Iris pigment epithelial cell (primary cell): ENCODE measurements around the gene POU4F3.

ENCODE experiments used
- DNase-seq: peaks from one replicate; pipeline ENCODE4 v3.0.0-alpha.2; 2011; ENCODE audit warnings: low read depth

The POU4F3 gene

DNA sequence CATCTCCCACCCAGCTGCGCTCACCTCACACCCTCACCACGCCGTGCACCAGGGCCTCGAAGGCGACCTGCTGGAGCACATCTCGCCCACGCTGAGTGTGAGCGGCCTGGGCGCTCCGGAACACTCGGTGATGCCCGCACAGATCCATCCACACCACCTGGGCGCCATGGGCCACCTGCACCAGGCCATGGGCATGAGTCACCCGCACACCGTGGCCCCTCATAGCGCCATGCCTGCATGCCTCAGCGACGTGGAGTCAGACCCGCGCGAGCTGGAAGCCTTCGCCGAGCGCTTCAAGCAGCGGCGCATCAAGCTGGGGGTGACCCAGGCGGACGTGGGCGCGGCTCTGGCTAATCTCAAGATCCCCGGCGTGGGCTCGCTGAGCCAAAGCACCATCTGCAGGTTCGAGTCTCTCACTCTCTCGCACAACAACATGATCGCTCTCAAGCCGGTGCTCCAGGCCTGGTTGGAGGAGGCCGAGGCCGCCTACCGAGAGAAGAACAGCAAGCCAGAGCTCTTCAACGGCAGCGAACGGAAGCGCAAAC lies 1.1 kb downstream of the POU4F3 start:
- DNase-seq, result no peak

DNA sequence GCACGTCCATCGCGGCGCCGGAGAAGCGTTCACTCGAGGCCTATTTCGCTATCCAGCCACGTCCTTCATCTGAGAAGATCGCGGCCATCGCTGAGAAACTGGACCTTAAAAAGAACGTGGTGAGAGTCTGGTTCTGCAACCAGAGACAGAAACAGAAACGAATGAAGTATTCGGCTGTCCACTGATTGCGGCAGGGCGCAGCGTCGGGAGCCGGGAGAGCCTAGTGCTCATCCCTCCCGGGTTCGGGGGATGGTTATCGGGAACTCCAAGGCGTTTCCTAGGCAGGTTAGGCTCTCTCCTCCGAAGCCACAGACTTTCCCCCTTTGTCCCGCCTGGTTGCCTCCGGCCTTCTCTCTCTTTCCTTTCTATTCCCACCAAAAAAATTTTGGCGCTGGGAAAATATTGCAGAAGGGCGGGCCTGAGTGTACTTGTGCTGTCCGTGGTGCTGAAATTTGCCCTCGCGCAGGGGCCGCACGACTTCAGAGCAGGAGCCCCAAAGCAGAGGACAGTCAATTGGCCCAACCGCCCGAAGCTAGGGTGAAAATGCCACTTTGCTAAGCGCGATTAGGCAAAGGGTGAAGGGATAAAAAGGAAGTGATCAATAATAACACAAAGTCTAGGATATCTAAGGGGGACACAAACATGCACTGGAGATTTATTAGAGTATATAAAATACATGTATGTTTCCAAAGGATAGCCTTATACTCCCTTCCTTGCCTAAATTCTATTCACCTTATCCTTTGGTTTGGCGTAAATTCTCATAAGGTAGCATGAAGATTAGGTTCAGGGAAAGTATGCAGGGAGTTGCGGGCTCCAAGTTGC lies 1.8 kb downstream of the POU4F3 start:
- peak; percentile 53 for DNase-seq

- DNase-seq, result no peak
Measured at GRCh38 chr5:146341854-146342253, 3.2 kb downstream of the POU4F3 start.

DNA sequence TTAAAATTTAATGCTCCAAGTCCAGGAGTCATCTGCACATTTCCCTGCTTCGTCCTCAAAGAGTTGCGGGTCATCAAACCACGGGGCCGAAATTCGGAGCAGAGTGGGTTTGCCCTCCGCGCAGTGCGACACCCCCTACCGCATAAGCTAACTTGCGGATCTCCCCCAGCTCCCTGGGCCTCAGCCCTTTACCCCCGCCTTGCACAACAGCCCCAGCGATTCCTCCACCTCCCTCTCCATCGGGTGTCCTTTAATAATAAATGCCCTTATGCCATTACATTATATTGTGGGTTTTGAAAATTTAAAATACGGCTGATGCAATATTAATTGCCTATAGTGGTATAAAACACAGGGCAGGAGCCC lies 3.9 kb downstream of the POU4F3 start:
- DNase-seq, result no peak

DNA sequence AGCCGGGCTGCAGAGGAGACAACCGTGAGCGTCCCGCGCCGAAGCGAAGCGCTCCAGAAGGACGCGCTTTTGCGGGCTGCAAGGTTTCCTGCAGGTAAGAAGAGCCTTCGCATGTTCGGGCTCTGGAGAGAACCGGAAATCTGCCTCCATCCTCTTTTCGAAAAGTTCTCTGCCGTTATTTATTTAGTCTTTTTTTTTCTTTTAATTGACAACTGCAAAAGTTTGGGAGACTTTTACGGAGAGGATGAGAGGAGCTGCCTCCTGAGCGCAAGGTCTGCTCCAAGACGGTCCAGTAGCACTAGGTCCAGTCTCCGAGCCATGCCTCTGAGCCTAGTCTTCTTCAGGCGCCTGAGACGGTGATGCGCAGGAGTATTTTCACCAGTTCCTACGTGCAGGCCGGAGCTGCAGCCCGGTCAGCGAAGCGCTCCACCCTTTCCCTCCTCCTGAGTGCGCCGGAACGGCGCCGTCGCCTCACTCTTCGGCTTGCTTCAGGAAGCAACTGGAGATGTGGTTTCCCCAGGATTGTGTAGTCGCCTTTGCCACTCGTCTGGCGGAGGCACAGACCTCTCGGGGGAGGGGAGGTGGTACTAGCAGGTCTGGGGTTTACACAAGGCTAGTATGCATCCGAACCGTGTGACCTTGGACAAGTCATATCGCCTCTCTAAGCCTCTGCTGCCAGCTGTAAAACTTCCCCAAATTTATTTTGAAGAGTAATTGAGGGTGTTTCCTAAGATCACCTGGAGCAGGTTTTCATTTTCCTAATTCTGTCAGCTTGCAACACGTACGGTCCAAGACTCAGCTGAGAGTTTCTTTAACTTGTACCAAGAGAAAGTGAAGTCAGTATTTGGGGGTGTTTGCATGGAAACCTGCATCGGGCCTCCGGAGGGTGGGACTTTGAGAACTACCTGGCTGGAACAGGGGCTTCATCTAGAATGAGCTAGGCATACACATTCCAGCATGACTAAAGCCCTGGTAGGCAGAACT lies 4.5 kb downstream of the POU4F3 start:
- no peak for DNase-seq

DNA sequence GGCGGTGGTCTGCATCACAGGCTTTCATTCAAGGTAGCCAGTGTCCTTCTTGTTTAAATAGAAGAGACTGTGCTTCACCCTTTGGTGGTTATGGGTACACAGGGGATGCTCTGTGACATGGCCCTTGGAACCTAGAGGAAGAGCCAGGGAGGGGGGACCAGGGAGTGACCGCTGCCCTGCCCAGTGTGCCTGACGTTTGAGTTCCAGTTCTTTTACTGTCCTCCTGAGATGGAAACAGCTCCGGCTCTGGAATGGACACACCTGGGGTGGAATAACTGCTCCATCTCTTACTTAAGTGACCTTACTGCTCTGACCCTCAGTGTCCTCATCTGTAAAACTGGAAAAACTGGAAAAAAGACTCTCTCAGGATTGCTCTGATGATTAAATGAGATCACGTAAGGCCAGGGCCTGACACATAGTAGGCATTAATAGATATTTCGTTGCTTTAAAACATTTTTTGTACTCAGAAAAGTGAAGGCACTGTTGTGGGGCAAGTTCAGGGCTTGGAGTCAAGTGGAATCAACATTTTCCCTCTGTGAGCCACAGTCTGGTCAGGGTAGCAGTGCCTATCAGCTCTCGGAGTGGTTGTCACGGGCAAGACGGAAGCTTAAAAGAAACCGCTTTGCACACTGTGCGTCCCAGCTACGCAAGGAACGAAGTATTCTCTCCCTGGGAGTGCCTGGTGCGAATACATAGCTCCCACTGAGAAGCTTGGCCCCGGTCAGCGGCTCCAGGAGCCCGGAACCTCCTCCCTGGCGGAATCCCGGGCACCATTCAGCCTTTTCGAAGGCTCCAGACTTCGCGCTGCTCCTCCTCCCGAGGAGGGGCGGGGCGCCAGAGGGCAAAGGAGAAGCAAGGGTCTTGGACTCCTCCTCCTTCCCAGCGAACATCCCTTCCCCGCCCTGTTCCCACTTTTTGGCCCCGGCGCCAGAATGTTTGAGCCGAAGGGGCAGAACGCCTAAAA lies 5.8 kb downstream of the POU4F3 start:
- DNase-seq, result no peak

DNA sequence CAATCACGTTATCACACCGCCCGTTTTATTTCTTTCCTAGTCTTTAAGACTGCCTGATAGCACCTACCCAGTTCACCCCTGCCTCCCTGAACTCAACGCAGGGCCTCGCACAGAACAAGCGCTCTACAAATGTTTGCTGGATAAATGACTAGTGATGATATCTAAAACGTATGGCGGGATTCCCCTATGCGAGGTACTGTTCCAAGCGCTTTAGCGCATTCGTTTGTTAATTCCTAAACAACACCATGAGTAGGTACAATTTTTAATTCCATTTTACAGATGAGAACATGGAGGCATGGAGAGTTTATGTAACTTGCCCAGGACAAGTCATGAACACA lies 6.6 kb downstream of the POU4F3 start:
- no peak for DNase-seq

GRCh38 chr5:146345578-146346366 lies 7.1 kb downstream of the POU4F3 start:
- DNase-seq, result no peak

DNA sequence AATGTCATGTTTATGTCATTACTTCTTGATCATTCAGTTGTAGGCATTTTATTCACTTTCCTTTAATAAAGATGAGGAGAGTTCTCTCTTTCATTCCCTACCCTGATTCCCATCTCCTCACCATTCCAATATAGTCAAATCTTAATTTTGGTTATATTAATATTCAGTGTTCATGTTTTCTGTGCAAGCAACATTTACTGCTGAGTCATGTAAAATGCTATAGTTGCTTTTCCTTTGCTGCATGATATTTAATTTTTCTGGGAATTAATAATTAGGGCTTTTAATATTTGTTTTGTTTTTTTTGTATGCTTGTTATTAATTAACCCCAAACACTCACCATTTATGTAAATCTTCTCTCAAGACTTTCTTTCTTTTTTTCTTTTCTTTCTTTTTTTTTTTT lies 18.5 kb downstream of the POU4F3 start:
- DNase-seq, result no peak

DNA sequence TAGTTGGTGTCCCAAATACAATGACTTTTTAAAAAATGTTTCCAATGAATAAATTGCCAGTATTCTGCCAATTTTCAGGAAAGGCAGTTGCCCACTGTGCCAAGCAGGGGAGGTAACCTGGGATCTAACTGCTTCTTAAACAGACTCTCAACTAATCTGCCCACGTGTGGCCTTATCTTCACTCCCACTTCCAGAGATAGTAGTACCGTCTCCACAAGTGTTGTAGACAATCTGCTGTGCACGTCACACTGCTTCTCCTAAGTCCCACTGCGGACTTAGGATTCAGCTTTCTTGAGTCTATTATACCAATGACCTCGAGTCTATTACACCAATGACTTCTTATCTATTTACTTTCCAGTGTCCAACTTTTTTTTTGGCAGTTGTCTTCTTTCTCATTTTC lies 21.2 kb downstream of the POU4F3 start:
- DNase-seq, result no peak

- DNase-seq, result no peak
Measured at GRCh38 chr5:146363161-146363874, 24.7 kb downstream of the POU4F3 start.

DNA sequence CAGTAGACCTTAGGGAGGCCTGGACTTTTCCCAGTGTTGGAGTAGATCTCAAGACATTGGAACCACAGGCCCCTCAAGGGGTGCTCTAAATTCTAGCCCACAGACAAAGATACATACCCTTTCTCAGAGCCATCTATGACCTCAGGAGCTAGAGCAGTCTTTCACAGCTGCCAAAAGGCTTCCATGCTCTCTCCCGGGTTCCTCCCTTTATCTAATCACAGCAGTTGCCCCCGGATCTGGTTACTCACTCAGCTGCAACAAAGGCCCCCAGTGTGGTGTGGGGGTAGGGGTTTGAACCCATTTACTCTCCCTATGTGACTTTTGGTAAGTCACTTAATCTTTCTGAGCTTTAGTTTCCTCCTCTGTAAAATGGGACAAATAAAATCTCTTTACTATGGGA lies 27.0 kb downstream of the POU4F3 start:
- no peak for DNase-seq

DNA sequence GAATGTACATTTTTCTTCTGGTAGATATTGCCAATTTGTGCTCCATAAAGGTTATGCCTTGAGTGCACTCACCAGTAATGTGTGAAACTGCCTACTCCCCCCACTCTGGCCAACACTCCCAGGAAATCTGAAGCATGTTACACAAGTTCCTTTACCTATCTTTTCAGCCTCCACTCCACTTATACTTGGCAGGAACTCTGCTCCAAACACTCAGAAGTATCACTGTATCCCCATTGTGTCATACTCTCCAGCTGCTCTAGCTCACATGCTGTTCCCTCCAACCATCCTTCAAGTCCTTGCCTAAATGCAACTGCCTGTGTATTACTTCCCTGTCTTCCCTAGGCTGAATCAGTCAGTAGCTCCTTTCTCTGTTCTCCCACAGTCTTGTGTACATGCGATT lies 28.3 kb downstream of the POU4F3 start:
- no peak for DNase-seq

DNA sequence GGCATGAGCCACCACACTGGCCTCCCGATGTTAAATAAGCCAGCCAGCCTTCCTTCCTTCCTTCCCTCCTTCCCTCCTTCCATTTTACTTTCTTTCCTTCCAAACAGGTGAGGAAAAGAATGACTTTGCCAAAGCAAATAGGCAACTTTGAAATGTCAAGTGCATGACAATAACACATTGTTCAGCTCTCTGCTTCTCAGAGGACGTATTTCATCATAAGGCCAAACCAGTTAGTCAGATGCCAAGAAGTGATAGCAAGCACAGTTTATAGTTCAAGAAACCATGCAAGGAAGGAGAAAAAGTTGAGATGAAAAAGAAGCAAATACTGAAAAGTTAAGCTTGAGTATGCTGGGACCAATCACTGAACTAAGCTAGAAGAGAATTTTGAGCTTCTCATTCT lies 29.5 kb downstream of the POU4F3 start:
- DNase-seq, result peak; percentile 55

DNA sequence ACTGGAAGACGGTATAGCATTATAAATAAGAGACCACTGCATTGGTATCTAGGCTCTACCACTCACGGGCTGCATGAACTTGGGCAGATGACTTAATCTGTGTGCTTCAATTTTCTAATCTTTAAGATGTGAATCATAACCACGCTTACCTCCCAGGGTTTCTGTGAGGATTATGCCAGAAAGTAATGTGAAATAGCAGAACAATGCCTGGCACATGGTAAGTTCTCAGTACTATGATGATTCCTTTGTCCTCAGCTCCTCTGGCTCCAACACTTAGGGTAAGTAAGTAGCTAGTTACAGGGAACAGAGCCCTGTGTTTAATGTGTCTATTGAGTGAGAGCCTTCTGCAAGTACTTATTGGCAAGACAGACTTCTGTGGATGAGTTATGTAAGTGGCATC lies 31.1 kb downstream of the POU4F3 start:
- DNase-seq, result peak; percentile 81

DNA sequence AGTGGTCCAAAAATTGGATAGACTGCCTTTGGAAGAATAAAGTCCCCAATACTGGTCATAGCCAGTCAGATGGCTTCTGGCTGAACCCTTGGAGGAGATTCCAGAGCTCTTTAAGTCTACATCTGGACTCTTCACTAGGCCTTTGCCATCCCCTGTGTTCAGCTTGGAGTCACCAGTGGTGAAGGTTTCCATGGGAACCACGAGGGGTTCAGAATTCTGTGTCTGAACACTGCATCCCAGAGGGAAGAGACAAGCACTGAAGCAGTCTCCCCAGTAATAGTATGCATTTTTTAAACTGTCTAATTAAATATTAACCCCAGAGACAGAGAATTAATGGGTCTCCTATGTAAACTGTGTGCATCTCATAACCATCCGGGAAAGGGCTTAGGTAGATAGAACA lies 38.2 kb downstream of the POU4F3 start:
- no peak for DNase-seq

GRCh38 chr5:146378986-146379385 lies 40.3 kb downstream of the POU4F3 start:
- no peak for DNase-seq

DNA sequence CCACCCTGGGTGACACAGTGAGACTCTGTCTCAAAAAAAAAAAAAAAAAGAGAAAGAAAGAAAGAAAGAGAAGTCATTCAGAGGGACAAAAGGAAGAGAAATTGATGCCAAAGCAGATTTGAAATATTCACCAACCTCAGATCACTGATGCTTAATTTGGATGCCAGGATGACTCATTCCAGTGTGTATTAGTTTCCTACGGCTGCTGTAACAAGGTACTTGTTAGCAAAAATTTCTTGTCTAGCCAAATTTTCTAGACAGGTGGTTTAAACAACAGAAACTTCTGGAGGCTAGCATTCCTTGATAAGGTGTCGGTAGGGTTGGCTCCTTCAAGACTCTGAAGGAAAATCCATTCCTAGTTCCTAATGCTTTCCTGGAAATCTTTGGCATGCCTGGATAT lies 42.1 kb downstream of the POU4F3 start:
- no peak for DNase-seq

GRCh38 chr5:146388386-146388785 lies 49.7 kb downstream of the POU4F3 start:
- peak; percentile 62 for DNase-seq

DNA sequence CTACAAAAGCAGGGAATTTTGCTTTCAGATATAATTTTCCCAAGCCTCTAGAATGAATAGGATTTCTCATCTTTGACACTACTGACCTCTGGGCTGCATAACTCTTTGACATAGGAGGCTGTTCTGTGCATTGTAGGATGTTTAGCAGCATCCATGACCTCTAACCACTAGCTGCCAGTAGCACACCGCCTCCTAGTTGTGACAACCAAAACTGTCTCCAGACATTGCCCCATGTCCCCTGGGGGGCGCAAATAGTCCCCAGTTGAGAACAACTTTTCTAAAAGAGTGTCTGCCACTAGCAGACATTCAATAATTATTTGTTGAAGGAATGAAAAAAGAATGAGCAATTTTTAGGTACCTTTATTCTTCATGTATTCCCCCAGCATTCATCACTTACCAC lies 51.8 kb downstream of the POU4F3 start:
- no peak for DNase-seq
